Measurements from ENCODE around the gene LHX6.

GRCh38 chr9:122164286-122164685 lies 64.5 kb downstream of the LHX6 start:
- TF ChIP-seq, protein P1, sequence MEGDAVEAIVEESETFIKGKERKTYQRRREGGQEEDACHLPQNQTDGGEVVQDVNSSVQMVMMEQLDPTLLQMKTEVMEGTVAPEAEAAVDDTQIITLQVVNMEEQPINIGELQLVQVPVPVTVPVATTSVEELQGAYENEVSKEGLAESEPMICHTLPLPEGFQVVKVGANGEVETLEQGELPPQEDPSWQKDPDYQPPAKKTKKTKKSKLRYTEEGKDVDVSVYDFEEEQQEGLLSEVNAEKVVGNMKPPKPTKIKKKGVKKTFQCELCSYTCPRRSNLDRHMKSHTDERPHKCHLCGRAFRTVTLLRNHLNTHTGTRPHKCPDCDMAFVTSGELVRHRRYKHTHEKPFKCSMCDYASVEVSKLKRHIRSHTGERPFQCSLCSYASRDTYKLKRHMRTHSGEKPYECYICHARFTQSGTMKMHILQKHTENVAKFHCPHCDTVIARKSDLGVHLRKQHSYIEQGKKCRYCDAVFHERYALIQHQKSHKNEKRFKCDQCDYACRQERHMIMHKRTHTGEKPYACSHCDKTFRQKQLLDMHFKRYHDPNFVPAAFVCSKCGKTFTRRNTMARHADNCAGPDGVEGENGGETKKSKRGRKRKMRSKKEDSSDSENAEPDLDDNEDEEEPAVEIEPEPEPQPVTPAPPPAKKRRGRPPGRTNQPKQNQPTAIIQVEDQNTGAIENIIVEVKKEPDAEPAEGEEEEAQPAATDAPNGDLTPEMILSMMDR (conservative IDR thresholded peaks at IDR 0.05 in 1 of 2, IDR thresholded peaks at IDR 0.05 in 1 of 2; ENCODE audit: low read depth in 1 of 2, low read length in 2 of 2) = no peak
- TF ChIP-seq EZH2 (IDR thresholded peaks at IDR 0.05; ENCODE audit: low read length, missing control alignments) = no peak

Measured in fibroblast of lung (primary cell).